ENCODE results near the gene ELP4. TPM values are rescaled to one million over a fixed set of nuclear protein-coding genes. Genes with fewer than 3 reads are reported as not detected.

Gene ELP4
- total RNA-seq, 1 experiment from 2014 or later: 19.4 TPM

DNA sequence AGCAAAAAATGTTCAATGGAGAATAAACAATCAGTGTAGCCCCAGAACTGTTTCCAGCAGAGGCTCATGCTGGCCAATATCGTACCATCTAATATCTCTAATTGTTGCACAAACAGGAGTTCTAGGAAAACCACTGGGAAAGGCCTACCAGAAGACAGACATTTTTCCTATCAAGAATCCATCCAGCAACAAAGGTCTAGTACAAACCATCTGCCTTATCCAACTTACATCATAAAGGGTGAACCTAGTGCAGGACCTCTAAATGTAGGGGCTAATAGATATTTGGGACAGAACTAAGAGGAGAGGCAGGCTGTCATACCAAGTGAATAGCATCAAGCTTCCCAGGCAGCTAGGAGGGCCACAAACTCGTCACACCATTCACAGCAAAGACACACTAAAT, 282.9 kb downstream of the ELP4 start:
- no peaks in the 10 kb centered on the region for H3K27me3 ChIP-seq (ENCODE audit: low read length)

DNA sequence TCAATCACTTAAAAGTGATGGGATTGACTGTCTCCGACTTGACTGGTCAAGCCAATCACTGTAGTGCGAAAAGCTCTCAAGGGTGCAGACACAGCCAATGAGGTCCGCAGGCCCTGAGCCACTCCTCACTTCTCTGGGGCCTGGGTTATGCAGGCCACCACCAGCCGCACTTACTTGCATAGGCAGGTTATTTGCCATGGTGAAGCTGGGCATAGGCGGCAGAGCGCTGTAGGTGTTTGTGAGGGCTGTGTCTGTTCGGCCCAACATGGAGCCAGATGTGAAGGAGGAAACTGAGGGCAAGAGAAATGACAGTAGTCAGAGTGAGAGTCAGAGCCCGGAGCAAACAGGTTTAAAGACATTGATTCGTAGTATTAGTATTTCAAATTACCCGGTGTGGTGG, 283.7 kb downstream of the ELP4 start:
- H3K27me3 ChIP-seq (ENCODE audit: low read length): no peaks in the 10 kb centered on the region

More for the DNA sequence above, 282.9 kb downstream of the ELP4 start:
- Histone ChIP-seq H3K4me1 (ENCODE audit: insufficient read depth, low read length) (no peaks in the 10 kb centered on the region), H3K36me3 (ENCODE audit: low read depth, low read length) (no peaks in the 10 kb centered on the region; the same call in 1 of the 2 replicates), H3K4me3 (ENCODE audit: low read length) (no peak overlapping the region), H2AFZ (ENCODE audit: low read length) (no peak overlapping the region), H3F3A (ENCODE audit: low read length, unreplicated experiment) (no peaks in the 10 kb centered on the region), H3K79me2 (ENCODE audit: low read length) (no peaks in the 10 kb centered on the region), H3K27ac (ENCODE audit: low read length) (no peak overlapping the region), H4K20me1 (ENCODE audit: low read length) (no peaks in the 10 kb centered on the region), H3K9ac (ENCODE audit: low read length) (no peak overlapping the region), H3K4me2 (ENCODE audit: low read length) (no peak overlapping the region), H3K9me3 (ENCODE audit: low read length) (no peaks in the 10 kb centered on the region), H3K9me2 (replicated peaks; ENCODE audit: low read length) (no peaks in the 10 kb centered on the region)
- CTCF ChIA-PET: no interaction called here
- intact Hi-C loops (cut with micrococcal nuclease): no loop called here
- TF ChIP-seq EZH2 (IDR thresholded peaks at IDR 0.05; ENCODE audit: low read length, unreplicated experiment) (no peak), EZH2phosphoT487 (IDR thresholded peaks at IDR 0.05; ENCODE audit: borderline replicate concordance, low read length) (no peak)
- TF ChIP-seq, protein P1, sequence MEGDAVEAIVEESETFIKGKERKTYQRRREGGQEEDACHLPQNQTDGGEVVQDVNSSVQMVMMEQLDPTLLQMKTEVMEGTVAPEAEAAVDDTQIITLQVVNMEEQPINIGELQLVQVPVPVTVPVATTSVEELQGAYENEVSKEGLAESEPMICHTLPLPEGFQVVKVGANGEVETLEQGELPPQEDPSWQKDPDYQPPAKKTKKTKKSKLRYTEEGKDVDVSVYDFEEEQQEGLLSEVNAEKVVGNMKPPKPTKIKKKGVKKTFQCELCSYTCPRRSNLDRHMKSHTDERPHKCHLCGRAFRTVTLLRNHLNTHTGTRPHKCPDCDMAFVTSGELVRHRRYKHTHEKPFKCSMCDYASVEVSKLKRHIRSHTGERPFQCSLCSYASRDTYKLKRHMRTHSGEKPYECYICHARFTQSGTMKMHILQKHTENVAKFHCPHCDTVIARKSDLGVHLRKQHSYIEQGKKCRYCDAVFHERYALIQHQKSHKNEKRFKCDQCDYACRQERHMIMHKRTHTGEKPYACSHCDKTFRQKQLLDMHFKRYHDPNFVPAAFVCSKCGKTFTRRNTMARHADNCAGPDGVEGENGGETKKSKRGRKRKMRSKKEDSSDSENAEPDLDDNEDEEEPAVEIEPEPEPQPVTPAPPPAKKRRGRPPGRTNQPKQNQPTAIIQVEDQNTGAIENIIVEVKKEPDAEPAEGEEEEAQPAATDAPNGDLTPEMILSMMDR (conservative IDR thresholded peaks at IDR 0.05; ENCODE audit: low read depth, low read length): no peak
- ATAC-seq (no peak), DNase-seq (no peak)
- POLR2A ChIA-PET (ENCODE audit: unreplicated experiment): no interaction called here
- no TSS peak for BruUV-seq (replicated peaks)

DNA sequence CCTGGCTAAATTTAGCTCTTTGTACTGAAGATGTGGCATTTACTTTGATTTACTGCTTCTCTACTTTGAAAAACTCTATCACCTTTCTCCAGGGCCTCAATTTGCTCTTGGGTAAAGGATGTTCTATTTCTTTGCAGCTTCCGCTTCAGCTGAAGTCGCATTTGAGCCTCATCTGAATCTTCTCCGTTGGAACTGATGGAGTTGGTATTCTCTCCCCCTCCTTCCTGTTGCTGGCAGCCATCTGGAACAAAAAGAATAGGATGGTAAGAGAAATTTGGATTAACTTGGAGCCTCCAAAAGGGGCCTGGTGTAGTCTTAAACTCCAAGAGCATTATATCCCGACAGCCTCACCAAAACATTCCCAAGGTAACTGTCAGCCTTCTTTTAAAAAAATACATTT, 285.0 kb downstream of the ELP4 start:
- no peaks in the 10 kb centered on the region for H3K9me2 ChIP-seq (replicated peaks; ENCODE audit: low read length)
- H3K4me2 ChIP-seq (ENCODE audit: low read length): no peak overlapping the region
- H3K27me3 ChIP-seq (ENCODE audit: low read length): no peaks in the 10 kb centered on the region
- H3K4me1 ChIP-seq (ENCODE audit: insufficient read depth, low read length): no peaks in the 10 kb centered on the region
- H3K9ac ChIP-seq (ENCODE audit: low read length): no peak overlapping the region
- no peaks in the 10 kb centered on the region for H3K9me3 ChIP-seq (ENCODE audit: low read length)
- ChIA-PET POLR2A (ENCODE audit: unreplicated experiment) (no interaction called here), CTCF (no interaction called here)
- BruUV-seq (replicated peaks): no TSS peak
- no peak for DNase-seq
- TF ChIP-seq EZH2phosphoT487 (IDR thresholded peaks at IDR 0.05; ENCODE audit: borderline replicate concordance, low read length): no peak
- TF ChIP-seq EZH2 (IDR thresholded peaks at IDR 0.05; ENCODE audit: low read length, unreplicated experiment): no peak
- TF ChIP-seq, protein P1 (conservative IDR thresholded peaks at IDR 0.05; ENCODE audit: low read depth, low read length): no peak
- no peak overlapping the region for H2AFZ ChIP-seq (ENCODE audit: low read length)
- no peaks in the 10 kb centered on the region for H3K79me2 ChIP-seq (ENCODE audit: low read length)
- no peaks in the 10 kb centered on the region; the same call in 1 of the 2 replicates for H3K36me3 ChIP-seq (ENCODE audit: low read depth, low read length)
- no peak overlapping the region for H3K4me3 ChIP-seq (ENCODE audit: low read length)
- ATAC-seq: no peak
- no peaks in the 10 kb centered on the region for H4K20me1 ChIP-seq (ENCODE audit: low read length)
- no peaks in the 10 kb centered on the region for H3F3A ChIP-seq (ENCODE audit: low read length, unreplicated experiment)
- intact Hi-C loops (cut with micrococcal nuclease): no loop called here
- no peak overlapping the region for H3K27ac ChIP-seq (ENCODE audit: low read length)

More for the DNA sequence above, 283.7 kb downstream of the ELP4 start:
- Histone ChIP-seq H3K79me2 (ENCODE audit: low read length) (no peaks in the 10 kb centered on the region), H3K36me3 (ENCODE audit: low read depth, low read length) (no peaks in the 10 kb centered on the region; the same call in 1 of the 2 replicates), H3K4me2 (ENCODE audit: low read length) (no peak overlapping the region), H4K20me1 (ENCODE audit: low read length) (no peaks in the 10 kb centered on the region), H3K4me1 (ENCODE audit: insufficient read depth, low read length) (no peaks in the 10 kb centered on the region), H3K9me2 (replicated peaks; ENCODE audit: low read length) (no peaks in the 10 kb centered on the region), H3K27ac (ENCODE audit: low read length) (no peak overlapping the region), H3K9me3 (ENCODE audit: low read length) (no peaks in the 10 kb centered on the region), H3K9ac (ENCODE audit: low read length) (no peak overlapping the region), H3K4me3 (ENCODE audit: low read length) (no peak overlapping the region), H3F3A (ENCODE audit: low read length, unreplicated experiment) (no peaks in the 10 kb centered on the region), H2AFZ (ENCODE audit: low read length) (no peak overlapping the region)
- intact Hi-C loops (cut with micrococcal nuclease): no loop called here
- CTCF ChIA-PET: no interaction called here
- no peak for TF ChIP-seq EZH2 (IDR thresholded peaks at IDR 0.05; ENCODE audit: low read length, unreplicated experiment)
- TF ChIP-seq, protein P1 (conservative IDR thresholded peaks at IDR 0.05; ENCODE audit: low read depth, low read length): no peak
- no peak for TF ChIP-seq EZH2phosphoT487 (IDR thresholded peaks at IDR 0.05; ENCODE audit: borderline replicate concordance, low read length)
- POLR2A ChIA-PET (ENCODE audit: unreplicated experiment): no interaction called here
- ATAC-seq (no peak), DNase-seq (no peak)
- BruUV-seq (replicated peaks): no TSS peak

All from PC-3 (cell line).